A673 (cell line): ENCODE data around the gene TOR1A.

Source experiments
- EZH2 ChIP-seq: fragments of 200-600 bp; sonication (generic); IDR thresholded peaks from 2 replicates; pipeline ENCODE4 v1.6.1; 2017; ENCODE audit warnings: borderline replicate concordance, low read depth, mild to moderate bottlenecking, mixed read lengths, antibody characterized with exemption, low read length; ENCODE audit not compliant: poor library complexity, severe bottlenecking
- TF ChIP-seq, protein P1 (sequence below): fragments of 300-800, 200-600 bp; sonication (generic); conservative IDR thresholded peaks from 2 replicates; pipeline ENCODE4 v1.5.1; 2017; ENCODE audit warnings: low read depth, mild to moderate bottlenecking, antibody characterized with exemption, low read length, moderate library complexity, mixed read lengths

DNA sequence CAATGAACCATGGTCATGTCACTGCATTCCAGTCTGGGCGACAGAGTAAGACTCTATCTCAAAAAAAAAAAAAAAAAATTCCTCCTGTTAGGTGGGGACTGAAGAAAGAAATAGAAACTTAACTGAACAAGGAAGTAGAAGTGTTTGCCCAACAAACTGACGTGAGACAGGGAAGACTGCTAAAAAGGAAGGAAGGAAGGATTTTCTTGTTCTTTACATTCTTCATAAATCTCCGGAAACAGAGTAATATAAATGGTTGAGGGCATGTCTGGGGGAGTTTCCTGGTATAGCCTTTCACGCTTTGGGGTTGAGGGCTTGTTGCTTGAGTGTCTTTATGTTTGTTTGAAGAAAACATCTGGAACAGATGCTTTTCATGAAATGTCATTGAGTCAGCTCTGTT lies 17.9 kb downstream of the TOR1A start:
- TF ChIP-seq, protein P1, sequence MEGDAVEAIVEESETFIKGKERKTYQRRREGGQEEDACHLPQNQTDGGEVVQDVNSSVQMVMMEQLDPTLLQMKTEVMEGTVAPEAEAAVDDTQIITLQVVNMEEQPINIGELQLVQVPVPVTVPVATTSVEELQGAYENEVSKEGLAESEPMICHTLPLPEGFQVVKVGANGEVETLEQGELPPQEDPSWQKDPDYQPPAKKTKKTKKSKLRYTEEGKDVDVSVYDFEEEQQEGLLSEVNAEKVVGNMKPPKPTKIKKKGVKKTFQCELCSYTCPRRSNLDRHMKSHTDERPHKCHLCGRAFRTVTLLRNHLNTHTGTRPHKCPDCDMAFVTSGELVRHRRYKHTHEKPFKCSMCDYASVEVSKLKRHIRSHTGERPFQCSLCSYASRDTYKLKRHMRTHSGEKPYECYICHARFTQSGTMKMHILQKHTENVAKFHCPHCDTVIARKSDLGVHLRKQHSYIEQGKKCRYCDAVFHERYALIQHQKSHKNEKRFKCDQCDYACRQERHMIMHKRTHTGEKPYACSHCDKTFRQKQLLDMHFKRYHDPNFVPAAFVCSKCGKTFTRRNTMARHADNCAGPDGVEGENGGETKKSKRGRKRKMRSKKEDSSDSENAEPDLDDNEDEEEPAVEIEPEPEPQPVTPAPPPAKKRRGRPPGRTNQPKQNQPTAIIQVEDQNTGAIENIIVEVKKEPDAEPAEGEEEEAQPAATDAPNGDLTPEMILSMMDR: no peak
- no peak for TF ChIP-seq EZH2
